GM15510 (cell line): Measurements from ENCODE around the gene EIF2A.

Experiments used
- POLR2A ChIP-seq: IDR thresholded peaks from 3 replicates; pipeline ENCODE4 v1.6.1; 2011; ENCODE audit warnings: borderline replicate concordance; ENCODE audit not compliant: insufficient read length; ENCODE audit errors: extremely low read depth

The EIF2A gene

DNA sequence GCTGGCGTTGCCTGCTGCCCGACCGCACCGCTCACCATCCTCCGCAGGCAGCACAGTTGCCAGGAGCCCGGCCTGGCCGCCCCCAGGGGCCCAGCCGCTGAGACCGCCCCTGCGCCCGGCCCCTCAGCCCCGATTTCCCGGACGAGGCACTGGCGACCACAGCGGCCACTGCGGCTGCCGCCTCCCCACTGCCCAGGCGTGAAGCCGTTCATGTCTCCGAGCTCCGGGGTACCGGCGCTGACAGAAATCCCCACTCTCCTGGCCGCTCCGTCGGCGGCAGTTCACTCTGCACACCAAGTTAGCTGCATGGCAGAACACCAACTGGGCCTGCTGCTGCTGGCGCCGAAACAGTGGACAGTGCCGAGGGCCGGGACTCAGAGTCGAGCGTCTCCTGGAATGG, 65.1 kb downstream of the EIF2A start:
- no peak for TF ChIP-seq POLR2A

DNA sequence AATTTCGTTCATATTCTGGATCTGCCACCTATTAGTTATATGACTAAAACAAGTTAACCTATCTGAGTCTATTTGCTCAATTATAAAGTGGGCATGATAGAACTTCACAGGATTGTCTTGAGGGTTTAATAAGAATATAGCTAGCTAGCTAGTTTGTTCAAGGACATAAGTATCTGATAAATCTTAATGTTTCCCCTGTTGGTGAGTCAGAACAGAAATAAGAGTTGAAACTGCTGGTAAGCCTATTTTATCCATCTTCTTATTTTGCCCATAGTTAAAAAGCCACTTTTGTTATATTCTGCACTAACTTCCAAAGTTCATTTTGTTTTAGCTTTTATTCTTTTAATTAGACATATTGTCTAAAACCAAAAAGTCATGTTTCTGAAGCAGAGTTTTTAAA, 65.9 kb downstream of the EIF2A start:
- TF ChIP-seq POLR2A, result no peak

DNA sequence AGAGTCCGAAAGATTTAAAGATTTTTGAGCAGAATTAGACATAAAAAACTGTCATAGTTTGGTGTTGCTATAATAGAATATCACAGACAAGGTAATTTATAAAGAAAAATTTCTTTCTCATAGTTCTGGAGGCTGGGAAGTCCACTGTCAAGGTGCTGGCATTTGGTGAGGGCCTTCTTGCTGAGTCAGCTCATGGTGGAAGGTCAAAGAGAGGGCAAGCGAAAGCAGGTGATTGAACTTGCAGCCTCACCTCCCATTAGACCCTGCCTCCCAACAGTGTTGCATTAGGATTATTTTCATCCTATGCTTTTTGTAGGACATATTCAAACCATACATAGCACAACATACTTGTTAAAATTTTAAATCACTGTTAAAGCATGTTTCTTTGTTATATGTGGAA, 66.4 kb downstream of the EIF2A start:
- no peak for TF ChIP-seq POLR2A

DNA sequence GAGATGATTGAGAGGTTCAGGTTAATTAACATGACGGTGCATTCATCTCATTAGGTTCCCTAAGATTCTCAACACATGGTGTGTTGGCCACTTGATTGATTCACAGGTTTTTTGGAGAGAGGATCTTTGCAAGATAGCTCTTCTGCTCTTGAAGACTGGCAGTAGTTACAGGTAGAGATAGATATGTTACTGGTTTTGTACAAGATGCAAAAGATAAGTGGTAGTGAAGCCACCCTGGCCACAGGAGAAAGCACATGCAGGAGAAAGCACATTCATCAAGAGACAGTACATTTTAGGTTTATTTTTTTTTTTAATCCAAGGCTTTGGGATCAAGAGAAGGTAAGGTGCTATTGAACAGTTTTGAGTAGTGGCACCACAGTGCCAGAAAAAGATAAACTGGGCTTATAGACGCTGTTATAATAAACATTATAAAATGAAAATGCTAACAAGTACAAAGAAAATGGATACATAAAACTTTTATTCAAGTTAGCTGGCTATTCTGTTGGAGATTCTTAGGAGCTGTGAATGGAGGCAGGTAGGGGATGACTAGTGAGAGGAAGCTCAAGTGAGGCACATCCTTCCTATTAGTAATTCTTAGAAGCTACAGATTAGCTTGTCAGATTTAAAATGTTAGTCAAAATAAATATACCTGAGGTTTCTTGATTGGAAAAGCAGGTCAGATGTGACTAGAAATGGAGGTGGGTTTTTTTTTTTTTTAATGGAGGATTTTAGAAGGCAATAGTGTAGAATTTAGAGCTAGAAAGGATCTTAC, 67.3 kb downstream of the EIF2A start:
- no peak for TF ChIP-seq POLR2A

DNA sequence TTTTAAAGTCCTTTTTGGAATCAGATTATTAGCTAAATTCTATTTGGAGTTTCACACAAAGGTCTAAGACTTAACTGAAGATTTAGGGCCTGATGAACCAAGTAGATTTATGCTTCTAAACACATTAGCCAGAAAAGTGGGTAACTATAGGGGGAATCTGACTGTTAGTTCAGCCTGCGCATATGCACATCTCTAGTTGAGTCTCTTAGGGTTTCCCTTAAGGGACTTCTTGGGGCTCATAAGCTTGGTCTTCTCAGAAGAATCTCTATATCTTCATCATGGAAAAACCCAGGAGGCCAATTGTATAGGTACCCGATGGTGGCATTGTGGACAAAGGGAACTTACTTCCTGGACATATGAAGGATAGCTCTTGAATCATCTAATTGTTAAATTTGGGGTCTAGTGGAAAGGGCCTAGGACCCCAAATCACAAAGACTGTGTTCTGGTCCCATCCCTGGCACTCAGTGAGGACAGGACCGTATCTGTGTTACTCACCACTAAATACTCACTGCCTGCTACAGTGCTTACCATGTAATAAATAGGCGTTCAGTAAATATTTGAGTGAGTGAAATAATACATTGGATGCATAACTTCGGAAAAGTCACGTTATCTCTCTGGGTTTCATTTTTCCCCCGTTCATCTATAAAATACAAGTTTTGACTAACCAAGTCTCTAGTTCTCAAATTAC, 73.6 kb downstream of the EIF2A start:
- no peak for TF ChIP-seq POLR2A

DNA sequence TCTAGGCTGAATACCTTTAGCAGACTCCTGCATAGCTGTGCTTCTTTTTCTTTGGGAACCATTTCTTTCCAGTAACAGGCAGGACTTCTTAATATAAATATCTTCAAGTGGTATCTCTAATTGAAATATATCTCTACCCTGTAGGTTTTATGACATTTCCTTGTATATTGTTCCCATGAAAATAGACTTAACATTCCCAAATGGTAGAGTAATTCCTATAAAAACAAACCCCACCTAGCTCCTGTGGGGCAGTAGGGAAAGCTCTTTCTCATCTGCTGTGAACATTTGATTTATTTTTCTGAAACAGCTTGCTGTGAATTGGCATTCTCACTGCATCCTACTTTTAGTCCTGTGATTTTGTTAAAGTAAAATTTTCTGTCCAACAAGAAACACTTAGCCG, 77.4 kb downstream of the EIF2A start:
- TF ChIP-seq POLR2A, result no peak

DNA sequence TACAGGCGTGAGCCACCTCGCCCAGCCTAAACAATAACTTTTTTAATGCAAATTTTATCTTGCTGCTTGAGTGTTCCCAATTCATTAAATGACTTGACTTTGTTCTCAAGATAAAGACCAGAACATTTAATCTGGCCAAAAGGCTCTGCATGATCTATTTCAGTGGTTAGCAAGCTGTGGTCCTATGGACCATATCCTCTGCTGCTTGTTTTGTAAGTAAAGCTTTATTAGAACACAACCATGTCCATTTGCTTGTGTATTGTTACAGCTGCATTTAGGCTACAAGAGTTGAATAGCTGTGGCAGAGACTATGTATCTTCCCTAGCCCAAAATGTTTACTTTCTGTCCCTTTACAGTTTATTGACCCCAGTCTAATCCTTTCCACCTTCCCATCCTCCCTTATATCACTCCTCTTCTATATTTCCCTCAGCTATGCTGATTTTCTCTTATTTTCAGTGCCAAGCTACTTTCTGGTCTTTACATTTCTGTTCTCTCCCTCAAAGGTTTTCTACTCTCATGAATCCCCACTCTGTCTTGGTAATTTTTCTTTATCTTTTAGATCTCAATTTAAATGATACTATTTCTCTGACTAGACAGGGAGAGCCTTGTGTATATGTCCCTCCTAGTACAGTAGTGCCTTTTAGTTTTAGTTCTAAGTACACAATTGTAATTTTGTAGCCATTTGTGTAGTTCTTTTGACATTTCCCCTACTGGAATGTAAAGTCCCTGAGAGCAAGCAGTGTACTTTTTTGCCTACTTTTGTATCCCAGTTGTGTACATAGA, 79.8 kb downstream of the EIF2A start:
- TF ChIP-seq POLR2A, result no peak

DNA sequence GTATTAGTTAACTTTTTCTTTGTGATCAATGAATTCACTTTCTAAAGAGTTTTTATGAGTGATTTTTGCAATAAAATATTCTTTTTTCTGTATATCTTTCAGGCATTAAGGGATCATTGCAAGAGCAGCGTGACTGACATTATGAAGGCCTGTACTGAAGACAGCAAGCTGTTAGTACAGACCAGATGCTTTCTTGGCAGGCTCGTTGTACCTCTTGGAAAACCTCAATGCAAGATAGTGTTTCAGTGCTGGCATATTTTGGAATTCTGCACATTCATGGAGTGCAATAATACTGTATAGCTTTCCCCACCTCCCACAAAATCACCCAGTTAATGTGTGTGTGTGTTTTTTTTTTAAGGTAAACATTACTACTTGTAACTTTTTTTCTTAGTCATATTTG, 81.0 kb downstream of the EIF2A start:
- no peak for TF ChIP-seq POLR2A

DNA sequence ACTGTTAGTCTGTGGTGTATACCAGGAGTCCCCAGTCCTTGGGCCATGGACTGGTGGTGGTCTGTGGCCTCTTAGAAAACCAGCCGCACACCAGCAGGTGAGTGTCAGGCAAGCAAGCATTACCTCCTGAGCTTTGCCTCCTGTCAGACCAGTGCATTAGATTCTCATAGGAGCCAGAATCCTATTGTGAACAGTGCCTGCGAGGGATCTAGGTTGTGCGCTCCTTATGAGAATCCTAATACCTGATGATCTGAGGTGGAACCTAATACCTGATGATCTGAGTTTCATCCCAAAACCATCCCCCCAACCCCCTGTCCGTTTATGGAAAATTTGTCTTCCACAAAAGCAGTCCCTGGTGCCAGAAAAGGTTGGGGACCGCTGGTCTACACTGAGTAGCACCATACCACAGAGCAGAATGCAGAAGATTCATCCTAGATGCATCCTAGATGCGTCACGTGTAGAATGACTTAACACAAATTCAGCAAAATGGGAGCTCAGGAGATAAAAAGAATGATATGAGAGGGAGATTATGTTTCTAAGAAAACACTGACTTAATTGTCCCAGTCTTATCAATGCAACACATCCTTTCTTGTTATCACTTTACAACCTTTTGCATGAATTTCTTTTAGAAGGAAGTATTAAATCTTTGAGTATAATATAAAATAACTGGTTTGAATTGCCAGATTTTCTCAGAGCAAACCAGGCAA, 85.1 kb downstream of the EIF2A start:
- no peak for TF ChIP-seq POLR2A

DNA sequence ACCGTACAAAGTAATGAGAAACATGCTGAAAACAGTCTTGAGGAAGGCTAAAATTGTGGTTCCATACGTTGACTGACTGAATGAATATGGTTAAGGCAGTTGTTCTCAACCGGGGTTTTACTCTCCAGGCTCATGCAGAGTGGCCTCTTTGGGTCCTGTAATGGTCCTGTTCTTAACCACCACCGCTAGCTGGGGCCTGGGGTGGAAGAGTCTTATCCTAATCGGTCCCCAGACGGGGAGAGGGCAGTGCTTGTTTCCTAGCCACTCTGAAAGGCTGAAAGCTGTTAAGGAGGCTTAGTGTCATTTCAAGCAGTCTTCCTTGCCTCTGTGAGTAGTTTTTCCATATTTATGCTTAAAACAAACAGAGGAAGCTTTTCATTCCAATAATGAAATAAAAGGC, 88.5 kb downstream of the EIF2A start:
- TF ChIP-seq POLR2A, result no peak

DNA sequence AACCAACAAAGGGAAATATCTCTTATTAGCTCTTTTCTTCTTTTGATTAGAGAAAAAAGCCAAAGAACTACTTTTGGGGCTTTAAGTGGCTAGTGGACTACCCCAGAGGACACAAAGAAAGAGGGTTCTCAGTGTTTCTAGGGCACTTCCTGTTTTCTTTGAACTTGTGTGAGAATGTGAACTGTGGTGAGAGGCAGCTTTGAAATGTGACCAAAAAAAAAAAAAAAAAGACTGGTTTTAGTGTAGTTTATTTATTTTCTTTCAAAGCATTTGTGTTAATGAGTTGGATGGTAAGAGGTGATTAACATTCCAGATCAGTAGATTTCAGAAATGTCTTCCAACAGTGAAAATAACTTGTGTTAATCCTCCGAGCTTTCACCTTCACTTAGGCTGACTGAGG, 88.9 kb downstream of the EIF2A start:
- no peak for TF ChIP-seq POLR2A
